OCI-LY1 (cell line): ENCODE data around the gene ZNF333.

Experiments
- EZH2 ChIP-seq: fragments of 200-600 bp; sonication (generic), shearing (Covaris generic); IDR thresholded peaks from 2 replicates; pipeline ENCODE4 v1.8.0; 2017; ENCODE audit warnings: borderline replicate concordance, mixed run types, mild to moderate bottlenecking, antibody characterized with exemption, low read length, moderate library complexity, mixed read lengths
- TF ChIP-seq, protein P1 (sequence below): fragments of 200-600 bp; sonication (generic), shearing (Covaris generic); IDR thresholded peaks from 2 replicates; pipeline ENCODE4 v1.5.1; 2017; ENCODE audit warnings: mild to moderate bottlenecking, antibody characterized with exemption, low read length, moderate library complexity, mixed read lengths

- TF ChIP-seq, protein P1, sequence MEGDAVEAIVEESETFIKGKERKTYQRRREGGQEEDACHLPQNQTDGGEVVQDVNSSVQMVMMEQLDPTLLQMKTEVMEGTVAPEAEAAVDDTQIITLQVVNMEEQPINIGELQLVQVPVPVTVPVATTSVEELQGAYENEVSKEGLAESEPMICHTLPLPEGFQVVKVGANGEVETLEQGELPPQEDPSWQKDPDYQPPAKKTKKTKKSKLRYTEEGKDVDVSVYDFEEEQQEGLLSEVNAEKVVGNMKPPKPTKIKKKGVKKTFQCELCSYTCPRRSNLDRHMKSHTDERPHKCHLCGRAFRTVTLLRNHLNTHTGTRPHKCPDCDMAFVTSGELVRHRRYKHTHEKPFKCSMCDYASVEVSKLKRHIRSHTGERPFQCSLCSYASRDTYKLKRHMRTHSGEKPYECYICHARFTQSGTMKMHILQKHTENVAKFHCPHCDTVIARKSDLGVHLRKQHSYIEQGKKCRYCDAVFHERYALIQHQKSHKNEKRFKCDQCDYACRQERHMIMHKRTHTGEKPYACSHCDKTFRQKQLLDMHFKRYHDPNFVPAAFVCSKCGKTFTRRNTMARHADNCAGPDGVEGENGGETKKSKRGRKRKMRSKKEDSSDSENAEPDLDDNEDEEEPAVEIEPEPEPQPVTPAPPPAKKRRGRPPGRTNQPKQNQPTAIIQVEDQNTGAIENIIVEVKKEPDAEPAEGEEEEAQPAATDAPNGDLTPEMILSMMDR: no peak
- no peak for TF ChIP-seq EZH2
These were observed 5.6 kb downstream of the ZNF333 start for GRCh38 chr19:14695471-14695870.
